C4-2B (cell line): ENCODE measurements around the gene GRP.

Experiments
- CTCF ChIP-seq: fragments of 450-650 bp; conservative IDR thresholded peaks from 2 replicates; pipeline ENCODE4 v1.5.1; 2017; ENCODE audit warnings: mild to moderate bottlenecking
- ZFX ChIP-seq: fragments of 450-650 bp; IDR thresholded peaks from 2 replicates; pipeline ENCODE4 v1.6.1; 2017

DNA sequence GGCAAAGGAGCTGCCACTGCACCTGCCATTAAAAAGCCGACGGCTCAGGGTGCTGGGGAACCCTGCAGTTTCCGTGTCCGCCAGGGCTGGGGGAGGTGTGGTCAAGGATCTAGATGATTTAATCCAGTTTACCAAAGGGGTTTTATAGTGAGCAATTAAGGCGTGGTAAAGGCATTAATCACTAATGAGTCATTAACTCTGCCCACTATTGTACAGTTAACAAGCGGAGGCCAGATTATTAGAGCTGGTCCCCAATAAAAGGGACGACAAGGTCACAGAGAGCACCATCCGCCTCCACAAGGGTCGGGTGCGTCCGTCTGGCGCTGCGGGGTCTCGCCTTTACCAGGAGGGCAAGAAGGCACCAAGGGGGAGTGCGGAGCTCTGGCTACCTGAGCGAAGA, 43.7 kb downstream of the GRP start:
- no peak for TF ChIP-seq CTCF
- TF ChIP-seq ZFX: no peak
